ENCODE results near the gene POLR2F. TPM values are rescaled to one million over a fixed set of nuclear protein-coding genes. Genes with fewer than 3 reads are reported as not detected.

POLR2F gene
- total RNA-seq, 1 donor from 2014 or later: 68.3 TPM

DNA sequence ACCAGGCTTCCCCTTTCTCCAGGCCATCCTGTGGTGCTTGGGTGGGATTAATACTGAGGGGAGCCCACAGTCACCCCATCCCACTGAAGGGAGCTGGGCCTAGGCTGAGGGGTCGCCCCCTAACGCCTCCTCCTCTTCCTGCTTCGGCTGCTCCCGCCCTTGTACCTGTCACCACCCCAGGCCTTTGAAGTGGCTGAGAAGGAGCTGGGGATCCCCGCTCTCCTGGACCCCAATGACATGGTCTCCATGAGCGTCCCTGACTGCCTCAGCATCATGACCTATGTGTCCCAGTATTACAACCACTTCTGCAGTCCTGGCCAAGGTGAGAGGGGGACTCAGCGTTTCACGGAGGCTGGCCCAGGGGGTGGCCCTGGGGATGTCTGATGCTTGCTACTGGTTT is 41.3 kb upstream of the POLR2F start:
- no peak overlapping the region for H3K27ac Mint-ChIP-seq (ENCODE audit: unreplicated experiment)

GRCh38 chr22:37913233-37913721 is 40.2 kb upstream of the POLR2F start:
- Mint-ChIP-seq H3K27ac (ENCODE audit: unreplicated experiment) (peak overlapping the region; percentile 38), H3K9me3 (ENCODE audit: unreplicated experiment) (peaks cover 4% of the 10 kb centered on the region), H3K36me3 (ENCODE audit: unreplicated experiment) (no peaks in the 10 kb centered on the region), H3K4me1 (ENCODE audit: low read depth, unreplicated experiment) (peaks cover 26% of the 10 kb centered on the region), H3K4me3 (ENCODE audit: unreplicated experiment) (no peak overlapping the region), H3K27me3 (ENCODE audit: unreplicated experiment) (peaks cover 7% of the 10 kb centered on the region)
- no peak for DNase-seq
- TF ChIP-seq CTCF (IDR thresholded peaks at IDR 0.05; ENCODE audit: partially characterized antibody, unreplicated experiment): no peak

More for the DNA sequence above, 41.3 kb upstream of the POLR2F start:
- no peak for TF ChIP-seq CTCF (IDR thresholded peaks at IDR 0.05; ENCODE audit: partially characterized antibody, unreplicated experiment)
- Mint-ChIP-seq H3K4me1 (ENCODE audit: low read depth, unreplicated experiment) (peaks cover 32% of the 10 kb centered on the region), H3K27me3 (ENCODE audit: unreplicated experiment) (peaks cover 16% of the 10 kb centered on the region), H3K9me3 (ENCODE audit: unreplicated experiment) (peaks cover 4% of the 10 kb centered on the region), H3K36me3 (ENCODE audit: unreplicated experiment) (no peaks in the 10 kb centered on the region), H3K4me3 (ENCODE audit: unreplicated experiment) (no peak overlapping the region)
- DNase-seq: no peak

- DNase-seq: no peak
- Mint-ChIP-seq H3K4me3 (ENCODE audit: unreplicated experiment) (no peak overlapping the region), H3K27ac (ENCODE audit: unreplicated experiment) (no peak overlapping the region), H3K9me3 (ENCODE audit: unreplicated experiment) (no peaks in the 10 kb centered on the region), H3K4me1 (ENCODE audit: low read depth, unreplicated experiment) (peaks cover 5% of the 10 kb centered on the region), H3K27me3 (ENCODE audit: unreplicated experiment) (peaks cover 2% of the 10 kb centered on the region), H3K36me3 (ENCODE audit: unreplicated experiment) (no peaks in the 10 kb centered on the region)
- TF ChIP-seq CTCF (IDR thresholded peaks at IDR 0.05; ENCODE audit: partially characterized antibody, unreplicated experiment): no peak
Measured at GRCh38 chr22:37916311-37916710, 37.2 kb upstream of the POLR2F start.

GRCh38 chr22:37917874-37918548 is 35.5 kb upstream of the POLR2F start:
- H3K36me3 Mint-ChIP-seq (ENCODE audit: unreplicated experiment): no peaks in the 10 kb centered on the region
- H3K27me3 Mint-ChIP-seq (ENCODE audit: unreplicated experiment): no peaks in the 10 kb centered on the region
- H3K4me1 Mint-ChIP-seq (ENCODE audit: low read depth, unreplicated experiment): peaks cover 3% of the 10 kb centered on the region
- H3K9me3 Mint-ChIP-seq (ENCODE audit: unreplicated experiment): no peaks in the 10 kb centered on the region
- H3K4me3 Mint-ChIP-seq (ENCODE audit: unreplicated experiment): no peak overlapping the region
- no peak for DNase-seq
- H3K27ac Mint-ChIP-seq (ENCODE audit: unreplicated experiment): no peak overlapping the region
- TF ChIP-seq CTCF (IDR thresholded peaks at IDR 0.05; ENCODE audit: partially characterized antibody, unreplicated experiment): no peak

DNA sequence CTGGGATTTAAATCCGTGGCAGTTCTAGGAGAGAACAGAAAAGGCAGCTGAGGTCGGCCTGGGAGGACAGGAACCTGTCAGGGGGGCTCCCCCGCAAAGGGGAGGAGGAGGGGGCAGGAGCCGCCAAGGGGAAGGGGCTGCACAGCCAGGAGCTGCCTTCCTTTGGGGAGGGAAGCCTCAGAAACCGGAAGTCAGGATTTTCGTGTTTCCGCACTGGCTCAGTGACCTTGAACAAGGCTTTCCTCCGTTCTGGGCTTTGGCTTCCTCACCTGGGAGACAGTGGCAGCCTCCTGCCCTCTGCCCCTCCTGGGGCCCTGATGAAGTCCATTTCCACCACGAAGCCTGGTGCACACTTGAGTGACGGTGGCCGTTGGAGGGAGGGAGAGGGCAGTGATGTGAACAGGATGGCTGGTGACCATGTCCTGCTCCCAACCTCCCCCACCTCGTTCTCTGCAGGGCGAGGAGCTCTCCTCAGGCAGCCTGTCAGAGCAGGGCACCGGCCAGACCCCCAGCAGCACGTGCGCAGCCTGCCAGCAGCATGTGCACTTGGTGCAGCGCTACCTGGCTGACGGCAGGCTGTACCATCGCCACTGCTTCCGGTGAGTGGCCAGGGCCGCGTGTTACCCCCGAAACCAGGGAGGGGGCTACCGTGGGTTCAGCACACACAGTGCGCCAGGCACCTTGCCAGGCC is 34.8 kb upstream of the POLR2F start:
- TF ChIP-seq CTCF (IDR thresholded peaks at IDR 0.05; ENCODE audit: partially characterized antibody, unreplicated experiment): no peak
- Mint-ChIP-seq H3K9me3 (ENCODE audit: unreplicated experiment) (no peaks in the 10 kb centered on the region), H3K27ac (ENCODE audit: unreplicated experiment) (no peak overlapping the region), H3K27me3 (ENCODE audit: unreplicated experiment) (no peaks in the 10 kb centered on the region), H3K4me1 (ENCODE audit: low read depth, unreplicated experiment) (peaks cover 1% of the 10 kb centered on the region), H3K4me3 (ENCODE audit: unreplicated experiment) (no peak overlapping the region), H3K36me3 (ENCODE audit: unreplicated experiment) (no peaks in the 10 kb centered on the region)
- DNase-seq: no peak
